Measurements from ENCODE around the gene C10orf62.

- TF ChIP-seq EP300 (IDR thresholded peaks at IDR 0.05) (no peak), POLR2A (IDR thresholded peaks at IDR 0.05) (no peak), POLR2AphosphoS5 (IDR thresholded peaks at IDR 0.05) (no peak)
These were observed 14.3 kb upstream of the C10orf62 start for GRCh38 chr10:97575127-97575668.

Data from stomach (tissue), 4 donors.